Stimulated activated naive CD4-positive, alpha-beta T cell treated with Interleukin-2 at 50 U/mL for 16 hours (primary cell): Measurements from ENCODE around the gene PPP3CA.
"Not testable (repeated sequence)": the region's sequence is repeated elsewhere in the genome, so short reads cannot be mapped to it uniquely, and the experiment has no call there.

Experiments used
- DNase-seq: peaks from one replicate; lab custom pipeline; 2025; lab: John Stamatoyannopoulos, UW

PPP3CA gene

GRCh38 chr4:101141230-101141629, 206.1 kb downstream of the PPP3CA start:
- DNase-seq, result no peak

- DNase-seq, result no peak
These were observed 207.1 kb downstream of the PPP3CA start for GRCh38 chr4:101140228-101140627.

- DNase-seq, result no peak
These were observed 210.7 kb downstream of the PPP3CA start for GRCh38 chr4:101136373-101137370.

- DNase-seq, result no peak
These were observed 211.8 kb downstream of the PPP3CA start for GRCh38 chr4:101135371-101136010.

- DNase-seq, result not testable (repeated sequence)
These were observed 216.3 kb downstream of the PPP3CA start for GRCh38 chr4:101131058-101131457.

GRCh38 chr4:101128898-101129297, 218.4 kb downstream of the PPP3CA start:
- not testable (repeated sequence) for DNase-seq

- DNase-seq, result no peak
These were observed 218.9 kb downstream of the PPP3CA start for GRCh38 chr4:101128473-101128872.

GRCh38 chr4:101127176-101127790, 220.0 kb downstream of the PPP3CA start:
- DNase-seq, result no peak

GRCh38 chr4:101126059-101126458, 221.3 kb downstream of the PPP3CA start:
- DNase-seq, result no peak

- no peak for DNase-seq
These were observed 222.0 kb downstream of the PPP3CA start for GRCh38 chr4:101125045-101125942.

GRCh38 chr4:101123231-101123630, 224.1 kb downstream of the PPP3CA start:
- DNase-seq, result no peak

GRCh38 chr4:101122019-101122418, 225.3 kb downstream of the PPP3CA start:
- DNase-seq, result no peak

GRCh38 chr4:101119141-101119540, 228.2 kb downstream of the PPP3CA start:
- DNase-seq, result no peak

GRCh38 chr4:101118617-101119016, 228.7 kb downstream of the PPP3CA start:
- no peak for DNase-seq

GRCh38 chr4:101115887-101116286, 231.4 kb downstream of the PPP3CA start:
- no peak for DNase-seq

- DNase-seq, result no peak
These were observed 232.4 kb downstream of the PPP3CA start for GRCh38 chr4:101114936-101115372.

GRCh38 chr4:101104312-101105052, 242.8 kb downstream of the PPP3CA start:
- no peak for DNase-seq

GRCh38 chr4:101103381-101104142, 243.8 kb downstream of the PPP3CA start:
- DNase-seq, result no peak

- DNase-seq, result no peak
These were observed 245.1 kb downstream of the PPP3CA start for GRCh38 chr4:101102114-101102742.

GRCh38 chr4:101101072-101101471, 246.3 kb downstream of the PPP3CA start:
- no peak for DNase-seq
